Mesothelial cell of epicardium (in vitro differentiated cells): ENCODE measurements around the gene VPS18. TPM values are rescaled to one million over a fixed set of nuclear protein-coding genes. Genes with fewer than 3 reads are reported as not detected.

ENCODE experiments used
- DNase-seq, 2 experiments: peaks; one replicate each; pipeline ENCODE4 v3.0.0; 2021; ENCODE audit warnings: low spot score in 2 of 2; ENCODE audit not compliant: unreplicated experiment in 2 of 2
- H3K27ac Mint-ChIP-seq: 2 replicates; pipeline ENCODE4 v1.8.0; 2021; ENCODE audit warnings: mixed read lengths
- H3K27me3 Mint-ChIP-seq: 2 replicates; pipeline ENCODE4 v1.8.0; 2021; ENCODE audit warnings: low read depth, mixed read lengths
- H3K36me3 Mint-ChIP-seq: 2 replicates; pipeline ENCODE4 v1.8.0; 2021; ENCODE audit warnings: mixed read lengths
- H3K4me1 Mint-ChIP-seq: 2 replicates; pipeline ENCODE4 v1.8.0; 2021; ENCODE audit warnings: mixed read lengths
- H3K4me3 Mint-ChIP-seq: 2 replicates; pipeline ENCODE4 v1.8.0; 2021; ENCODE audit warnings: mild to moderate bottlenecking, moderate library complexity, mixed read lengths
- H3K9me3 Mint-ChIP-seq: 2 replicates; pipeline ENCODE4 v1.8.0; 2021; ENCODE audit warnings: mixed read lengths
- total RNA-seq: library from RNA; stranded (reverse); gene quantifications from 3 replicates; pipeline ENCODE4 v1.2.1, GENCODE V29; 2021
- TF ChIP-seq, protein P1 (sequence below): fragments of 200-600 bp; sonication (generic); IDR thresholded peaks from one replicate; pipeline ENCODE4 v1.5.0; 2021; ENCODE audit warnings: antibody characterized with exemption; ENCODE audit not compliant: unreplicated experiment

VPS18 gene
- total RNA-seq, 1 donor from 2014 or later: 30.1 TPM

DNA sequence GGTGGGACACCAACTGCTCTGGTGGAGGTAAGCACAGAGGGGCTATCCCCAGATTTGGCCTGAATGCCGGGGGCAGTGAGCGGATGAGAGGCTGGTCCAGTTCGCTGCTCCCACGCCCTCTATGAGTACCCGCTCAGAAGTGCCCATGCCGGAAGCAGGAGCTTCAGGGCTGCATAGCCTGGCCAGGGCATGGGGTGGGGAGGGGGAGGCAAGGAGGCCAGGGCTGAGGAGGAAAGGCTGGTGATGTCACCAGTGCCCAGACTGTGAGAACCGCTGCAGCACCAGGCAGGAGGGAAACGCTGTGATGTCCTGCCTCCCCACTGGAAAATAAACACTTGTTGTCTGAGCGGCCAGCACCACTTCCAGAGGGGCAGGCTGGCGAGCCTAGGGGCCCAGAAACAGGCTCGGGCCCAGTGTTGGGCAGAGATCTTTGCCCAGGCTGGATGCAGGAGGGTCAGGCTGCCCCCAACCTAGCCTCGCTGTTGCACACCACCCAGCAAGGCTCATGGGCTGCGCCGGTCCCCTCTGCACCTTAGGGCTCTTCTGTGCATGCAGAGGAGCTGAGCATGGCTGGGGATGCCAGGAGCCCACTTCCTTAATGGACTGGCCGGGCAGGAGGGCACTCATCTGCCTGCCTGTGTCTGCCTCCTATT, 24.0 kb downstream of the VPS18 start:
- Mint-ChIP-seq H3K4me1 (no peaks in the 10 kb centered on the region), H3K27me3 (peaks cover 24% of the 10 kb centered on the region)

DNA sequence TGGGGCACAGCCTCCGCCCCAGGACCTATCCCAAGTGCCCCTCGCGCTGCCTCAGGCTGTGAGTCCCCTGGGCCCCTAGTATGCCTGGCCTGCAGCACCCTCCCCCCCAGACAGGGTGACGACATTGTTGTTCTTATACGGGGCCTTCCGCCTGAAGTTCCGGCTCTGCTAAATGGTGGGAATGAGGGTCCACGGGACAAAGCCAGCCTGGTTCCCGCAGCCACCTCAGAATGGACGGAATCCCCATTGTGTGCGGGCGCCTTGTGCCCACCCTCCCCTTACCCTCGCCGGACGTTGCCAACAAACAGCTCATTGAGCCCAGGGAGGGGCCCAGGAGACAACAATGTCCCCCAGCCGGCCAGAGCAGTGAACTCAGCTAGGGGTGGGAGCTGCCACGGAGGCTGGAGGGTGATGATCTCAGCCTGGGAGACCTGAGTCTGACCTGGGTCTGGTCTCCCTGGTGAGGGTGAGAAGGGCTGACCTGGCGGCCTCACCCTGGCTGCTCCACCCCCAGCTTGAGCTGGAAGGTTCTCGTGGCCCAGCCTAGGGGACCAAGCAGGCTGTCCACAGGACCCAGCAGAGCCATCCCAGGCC, 24.6 kb downstream of the VPS18 start:
- no peak overlapping the region for H3K27ac Mint-ChIP-seq
- H3K4me1 Mint-ChIP-seq: no peaks in the 10 kb centered on the region
- no peaks in the 10 kb centered on the region for H3K9me3 Mint-ChIP-seq

More for the DNA sequence above, 24.0 kb downstream of the VPS18 start:
- TF ChIP-seq, protein P1, sequence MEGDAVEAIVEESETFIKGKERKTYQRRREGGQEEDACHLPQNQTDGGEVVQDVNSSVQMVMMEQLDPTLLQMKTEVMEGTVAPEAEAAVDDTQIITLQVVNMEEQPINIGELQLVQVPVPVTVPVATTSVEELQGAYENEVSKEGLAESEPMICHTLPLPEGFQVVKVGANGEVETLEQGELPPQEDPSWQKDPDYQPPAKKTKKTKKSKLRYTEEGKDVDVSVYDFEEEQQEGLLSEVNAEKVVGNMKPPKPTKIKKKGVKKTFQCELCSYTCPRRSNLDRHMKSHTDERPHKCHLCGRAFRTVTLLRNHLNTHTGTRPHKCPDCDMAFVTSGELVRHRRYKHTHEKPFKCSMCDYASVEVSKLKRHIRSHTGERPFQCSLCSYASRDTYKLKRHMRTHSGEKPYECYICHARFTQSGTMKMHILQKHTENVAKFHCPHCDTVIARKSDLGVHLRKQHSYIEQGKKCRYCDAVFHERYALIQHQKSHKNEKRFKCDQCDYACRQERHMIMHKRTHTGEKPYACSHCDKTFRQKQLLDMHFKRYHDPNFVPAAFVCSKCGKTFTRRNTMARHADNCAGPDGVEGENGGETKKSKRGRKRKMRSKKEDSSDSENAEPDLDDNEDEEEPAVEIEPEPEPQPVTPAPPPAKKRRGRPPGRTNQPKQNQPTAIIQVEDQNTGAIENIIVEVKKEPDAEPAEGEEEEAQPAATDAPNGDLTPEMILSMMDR: no peak
- H3K9me3 Mint-ChIP-seq: no peaks in the 10 kb centered on the region
- no peak overlapping the region for H3K4me3 Mint-ChIP-seq
- no peaks in the 10 kb centered on the region for H3K36me3 Mint-ChIP-seq
- no peak overlapping the region for H3K27ac Mint-ChIP-seq
- DNase-seq: no peak

DNA sequence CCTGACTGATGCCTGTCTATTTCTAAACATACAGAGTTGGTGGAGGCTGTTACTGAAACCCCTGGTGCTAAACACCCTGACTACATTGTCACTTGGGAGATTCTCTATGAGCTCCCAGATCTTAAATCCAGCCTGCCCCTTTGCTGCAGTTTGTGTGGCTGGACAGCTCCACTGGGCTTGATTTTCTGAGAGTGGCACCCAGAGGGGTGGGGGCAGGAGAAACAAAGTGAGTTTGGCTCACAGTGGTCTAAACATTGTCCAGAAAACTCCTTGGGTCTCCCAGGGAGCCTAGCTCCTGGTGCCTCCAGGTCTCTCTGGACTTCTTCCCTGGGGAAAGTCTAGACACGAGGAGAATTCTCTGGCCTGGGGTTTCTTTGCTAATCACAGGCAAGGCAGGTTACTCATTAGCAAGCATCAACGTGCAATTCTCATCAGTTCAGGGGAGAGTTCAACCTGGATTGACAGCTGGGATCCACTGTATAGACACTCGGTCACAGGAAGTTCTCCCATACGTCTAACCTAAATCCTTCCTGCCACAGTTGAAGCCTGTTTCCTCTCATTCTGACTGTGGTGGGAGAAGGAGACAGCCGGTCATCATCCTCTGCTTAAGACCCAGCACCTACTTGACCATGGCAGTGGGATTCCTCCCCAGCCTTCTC, 27.8 kb downstream of the VPS18 start:
- no peak overlapping the region for H3K4me3 Mint-ChIP-seq
- H3K27me3 Mint-ChIP-seq: peaks cover 62% of the 10 kb centered on the region
- no peak overlapping the region for H3K27ac Mint-ChIP-seq

More for the DNA sequence above, 24.6 kb downstream of the VPS18 start:
- DNase-seq: no peak
- TF ChIP-seq, protein P1: no peak
- Mint-ChIP-seq H3K36me3 (no peaks in the 10 kb centered on the region), H3K27me3 (peaks cover 31% of the 10 kb centered on the region), H3K4me3 (no peak overlapping the region)

DNA sequence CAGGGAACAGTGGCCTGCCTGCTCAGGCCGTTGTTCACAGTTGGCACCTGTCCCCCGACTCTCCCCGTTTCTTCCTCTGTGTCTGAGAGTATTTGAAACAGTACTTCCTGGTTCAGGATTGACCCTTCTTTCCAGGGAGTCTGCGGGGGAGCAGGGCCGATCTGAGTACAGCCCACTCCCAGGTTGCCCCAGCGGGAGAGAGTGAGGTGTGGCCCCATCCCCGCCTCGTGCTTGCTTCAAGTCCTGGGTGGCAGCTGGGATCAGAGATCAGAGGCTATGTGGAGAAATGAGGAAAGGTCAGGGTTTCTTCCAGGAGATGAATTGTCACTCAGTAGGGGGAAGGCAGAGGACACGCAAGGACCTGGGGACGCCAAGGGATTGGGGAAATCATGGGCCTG, 28.4 kb downstream of the VPS18 start:
- H3K4me3 Mint-ChIP-seq: no peak overlapping the region
- no peak overlapping the region for H3K27ac Mint-ChIP-seq
- no peak for DNase-seq
- H3K4me1 Mint-ChIP-seq: peaks cover 19% of the 10 kb centered on the region
- TF ChIP-seq, protein P1: no peak
- no peaks in the 10 kb centered on the region for H3K9me3 Mint-ChIP-seq
- H3K27me3 Mint-ChIP-seq: peaks cover 68% of the 10 kb centered on the region
- H3K36me3 Mint-ChIP-seq: no peaks in the 10 kb centered on the region

More for the DNA sequence above, 27.8 kb downstream of the VPS18 start:
- Mint-ChIP-seq H3K4me1 (peaks cover 15% of the 10 kb centered on the region), H3K9me3 (no peaks in the 10 kb centered on the region), H3K36me3 (no peaks in the 10 kb centered on the region)
- TF ChIP-seq, protein P1: no peak
- no peak for DNase-seq

DNA sequence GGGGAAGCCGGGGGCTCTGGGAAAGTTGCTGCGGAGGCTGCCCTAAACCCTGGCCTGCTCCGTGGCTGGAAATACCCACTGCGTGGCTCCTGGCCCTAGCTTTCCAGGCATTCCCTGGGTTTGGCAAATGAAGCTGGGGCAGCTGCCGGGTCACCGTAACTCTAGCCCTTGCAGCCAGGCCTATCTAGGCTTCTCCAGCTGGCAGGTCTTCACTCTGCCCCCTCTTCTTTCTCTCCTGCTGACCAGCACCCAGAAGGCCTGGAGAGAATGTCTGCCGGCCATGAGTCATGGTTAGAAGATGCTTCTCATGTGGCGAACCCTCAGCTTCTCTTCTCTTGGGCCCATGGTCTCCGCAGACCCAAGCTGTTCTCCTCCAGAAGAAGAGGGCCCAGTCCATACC, 29.3 kb downstream of the VPS18 start:
- peaks cover 75% of the 10 kb centered on the region for H3K27me3 Mint-ChIP-seq
- peaks cover 22% of the 10 kb centered on the region for H3K4me1 Mint-ChIP-seq
- no peaks in the 10 kb centered on the region for H3K9me3 Mint-ChIP-seq
- no peaks in the 10 kb centered on the region for H3K36me3 Mint-ChIP-seq
- TF ChIP-seq, protein P1: no peak
- no peak overlapping the region for H3K27ac Mint-ChIP-seq
- no peak overlapping the region for H3K4me3 Mint-ChIP-seq
- DNase-seq: no peak
